OCI-LY1 (cell line): ENCODE measurements around the gene EIPR1.

Experiments used
- H2AFZ ChIP-seq: fragments of 200-600 bp; sonication (generic), shearing (Covaris generic); 2 replicates; pipeline ENCODE4 v1.6.0; 2014; ENCODE audit warnings: antibody characterized with exemption, mild to moderate bottlenecking, low read length
- H3F3A ChIP-seq: fragments of 200-600 bp; sonication (generic), shearing (Covaris generic); 2 replicates; pipeline ENCODE4 v1.6.0; 2014; ENCODE audit warnings: mild to moderate bottlenecking, antibody characterized with exemption, low read length, moderate library complexity; ENCODE audit not compliant: insufficient read depth
- H3K27ac ChIP-seq: fragments of 200-600 bp; sonication (generic); 2 replicates; pipeline ENCODE4 v1.5.1; 2014; ENCODE audit warnings: low read length, mixed run types, mild to moderate bottlenecking, low read depth; ENCODE audit not compliant: poor library complexity, severe bottlenecking
- H3K27me3 ChIP-seq: fragments of 200-600 bp; sonication (generic); 2 replicates; pipeline ENCODE4 v1.6.0; 2014; ENCODE audit warnings: antibody characterized with exemption, mild to moderate bottlenecking, low read length, moderate library complexity; ENCODE audit not compliant: insufficient read depth
- H3K36me3 ChIP-seq: fragments of 200-600 bp; sonication (generic); 2 replicates; pipeline ENCODE4 v1.6.1; 2014; ENCODE audit warnings: mild to moderate bottlenecking, antibody characterized with exemption, low read length, moderate library complexity, mixed read lengths; ENCODE audit not compliant: insufficient read depth
- H3K4me1 ChIP-seq: fragments of 200-600 bp; sonication (generic); 2 replicates; pipeline ENCODE4 v1.5.1; 2014; ENCODE audit warnings: mild to moderate bottlenecking, low read length, moderate library complexity; ENCODE audit not compliant: insufficient read depth, severe bottlenecking
- H3K4me2 ChIP-seq: fragments of 200-600 bp; sonication (generic), shearing (Covaris generic); 2 replicates; pipeline ENCODE4 v1.6.1; 2014; ENCODE audit warnings: low read length
- H3K4me3 ChIP-seq: fragments of 200-600 bp; sonication (generic); 2 replicates; pipeline ENCODE4 v1.5.1; 2014; ENCODE audit warnings: low read length, low read depth, mild to moderate bottlenecking, mixed read lengths; ENCODE audit not compliant: poor library complexity, severe bottlenecking
- H3K79me2 ChIP-seq: fragments of 200-600 bp; shearing (Covaris generic); 2 replicates; pipeline ENCODE4 v1.6.1; 2016; ENCODE audit warnings: mixed run types, low read length, mixed read lengths; ENCODE audit not compliant: insufficient read depth
- H3K9ac ChIP-seq: fragments of 200-600 bp; sonication (generic), shearing (Covaris generic); 2 replicates; pipeline ENCODE4 v1.6.1; 2014; ENCODE audit warnings: mild to moderate bottlenecking, low read length, mixed read lengths
- H3K9me2 ChIP-seq: fragments of 200-600 bp; sonication (generic), shearing (Covaris generic); 2 replicates; pipeline ENCODE4 v1.6.1; 2014; ENCODE audit warnings: low read depth, mild to moderate bottlenecking, low read length, mixed read lengths
- H3K9me3 ChIP-seq: fragments of 200-600 bp; shearing (Covaris generic); 2 replicates; pipeline ENCODE4 v1.6.1; 2014; ENCODE audit warnings: low read length, mixed read lengths
- H4K20me1 ChIP-seq: fragments of 200-600 bp; sonication (generic), shearing (Covaris generic); 2 replicates; pipeline ENCODE4 v1.6.0; 2016; ENCODE audit warnings: mild to moderate bottlenecking, low read length; ENCODE audit not compliant: insufficient read depth
- CTCF ChIP-seq: fragments of 200-600 bp; sonication (generic), shearing (Covaris generic); IDR thresholded peaks from 2 replicates; pipeline ENCODE4 v1.5.1; 2017; ENCODE audit warnings: mild to moderate bottlenecking, antibody characterized with exemption, low read length, moderate library complexity, mixed read lengths
- EZH2 ChIP-seq: fragments of 200-600 bp; sonication (generic), shearing (Covaris generic); IDR thresholded peaks from 2 replicates; pipeline ENCODE4 v1.8.0; 2017; ENCODE audit warnings: borderline replicate concordance, mixed run types, mild to moderate bottlenecking, antibody characterized with exemption, low read length, moderate library complexity, mixed read lengths

EIPR1 gene

GRCh38 chr2:3236300-3237045, 141.1 kb downstream of the EIPR1 start:
- TF ChIP-seq CTCF (no peak), EZH2 (no peak)
- Histone ChIP-seq H3K4me1 (peaks cover 19% of the 10 kb centered on the region), H3K27ac (no peak overlapping the region), H3K9ac (no peak overlapping the region), H3F3A (no peaks in the 10 kb centered on the region; the same call in 1 of the 2 replicates), H4K20me1 (no peaks in the 10 kb centered on the region), H3K36me3 (no peaks in the 10 kb centered on the region), H3K4me3 (no peak overlapping the region), H3K4me2 (no peak overlapping the region), H3K27me3 (no peaks in the 10 kb centered on the region), H2AFZ (no peak overlapping the region), H3K9me2 (no peaks in the 10 kb centered on the region), H3K9me3 (no peaks in the 10 kb centered on the region), H3K79me2 (no peaks in the 10 kb centered on the region)

GRCh38 chr2:3233877-3234276, 143.7 kb downstream of the EIPR1 start:
- no peak for TF ChIP-seq EZH2
- no peak for TF ChIP-seq CTCF

GRCh38 chr2:3229221-3229620, 148.4 kb downstream of the EIPR1 start:
- Histone ChIP-seq H3K4me2 (no peak overlapping the region), H2AFZ (no peak overlapping the region), H3K4me1 (peaks cover 5% of the 10 kb centered on the region), H3K27me3 (no peaks in the 10 kb centered on the region), H3K36me3 (no peaks in the 10 kb centered on the region), H3K9me3 (peaks cover 4% of the 10 kb centered on the region; the same call in 1 of the 2 replicates), H3K27ac (no peak overlapping the region), H3K9me2 (no peaks in the 10 kb centered on the region), H3K4me3 (no peak overlapping the region), H3K9ac (no peak overlapping the region), H3F3A (no peaks in the 10 kb centered on the region), H4K20me1 (no peaks in the 10 kb centered on the region), H3K79me2 (no peaks in the 10 kb centered on the region)
- no peak for TF ChIP-seq EZH2
- no peak for TF ChIP-seq CTCF

More at GRCh38 chr2:3233877-3234276, 143.7 kb downstream of the EIPR1 start:
- no peaks in the 10 kb centered on the region for H3K9me2 ChIP-seq
- no peak overlapping the region for H3K4me3 ChIP-seq
- H3K9me3 ChIP-seq, result peaks cover 4% of the 10 kb centered on the region; the same call in 1 of the 2 replicates
- H3K36me3 ChIP-seq, result no peaks in the 10 kb centered on the region
- peaks cover 7% of the 10 kb centered on the region for H3K4me1 ChIP-seq
- H2AFZ ChIP-seq, result no peak overlapping the region
- H3K9ac ChIP-seq, result no peak overlapping the region
- H3F3A ChIP-seq, result no peaks in the 10 kb centered on the region; the same call in 1 of the 2 replicates
- H3K27ac ChIP-seq, result no peak overlapping the region
- H3K79me2 ChIP-seq, result no peaks in the 10 kb centered on the region
- no peaks in the 10 kb centered on the region for H4K20me1 ChIP-seq
- H3K4me2 ChIP-seq, result no peak overlapping the region
- H3K27me3 ChIP-seq, result no peaks in the 10 kb centered on the region
